Neural progenitor cell (in vitro differentiated cells): Measurements from ENCODE around the gene SUPT3H. TPM values are rescaled to one million over a fixed set of nuclear protein-coding genes. Genes with fewer than 3 reads are reported as not detected.

Experiments used
- DNase-seq: peaks from one replicate; pipeline ENCODE4 v3.0.0-alpha.2; 2016; ENCODE audit warnings: low spot score
- H2AFZ ChIP-seq: fragments of 200-600 bp; sonication (generic); replicated peaks from 2 replicates; pipeline ENCODE4 v1.6.1; 2016; ENCODE audit warnings: antibody characterized with exemption
- H3F3A ChIP-seq: fragments of 200-600 bp; sonication (generic); 2 replicates; pipeline ENCODE4 v1.6.1; 2016; ENCODE audit warnings: antibody characterized with exemption, low read depth
- H3K27ac ChIP-seq: fragments of 200-600 bp; sonication (generic); 2 replicates; pipeline ENCODE4 v1.5.1; 2016; ENCODE audit warnings: mild to moderate bottlenecking
- H3K27me3 ChIP-seq: fragments of 200-600 bp; sonication (generic); 2 replicates; pipeline ENCODE4 v1.6.1; 2016; ENCODE audit warnings: mild to moderate bottlenecking, moderate library complexity
- H3K36me3 ChIP-seq: fragments of 200-600 bp; sonication (generic); 2 replicates; pipeline ENCODE4 v1.5.1; 2016
- H3K4me1 ChIP-seq: fragments of 200-600 bp; sonication (generic); 2 replicates; pipeline ENCODE4 v1.6.1; 2016; ENCODE audit warnings: mixed run types
- H3K4me2 ChIP-seq: fragments of 200-600 bp; sonication (generic); 2 replicates; pipeline ENCODE4 v1.6.1; 2016
- H3K4me3 ChIP-seq: fragments of 200-600 bp; sonication (generic); 2 replicates; pipeline ENCODE4 v1.5.1; 2016
- H3K79me2 ChIP-seq: fragments of 200-600 bp; sonication (generic); 2 replicates; pipeline ENCODE4 v1.6.1; 2016; ENCODE audit warnings: low read depth
- H3K9ac ChIP-seq: fragments of 200-600 bp; sonication (generic); 2 replicates; pipeline ENCODE4 v1.6.1; 2016
- H3K9me3 ChIP-seq: fragments of 200-600 bp; sonication (generic); 2 replicates; pipeline ENCODE4 v1.5.1; 2016; ENCODE audit warnings: low read depth
- H4K20me1 ChIP-seq: fragments of 200-600 bp; sonication (generic); 2 replicates; pipeline ENCODE4 v1.6.1; 2016; ENCODE audit warnings: low read depth
- H3K27ac Mint-ChIP-seq: 3 replicates; pipeline ENCODE4 v1.8.0; 2021; ENCODE audit warnings: mixed read lengths
- H3K27me3 Mint-ChIP-seq: 2 replicates; pipeline ENCODE4 v1.8.0; 2022; ENCODE audit warnings: low read depth, mild to moderate bottlenecking, inconsistent platforms, moderate library complexity, mixed read lengths; ENCODE audit not compliant: insufficient read depth
- H3K36me3 Mint-ChIP-seq: 3 replicates; pipeline ENCODE4 v1.8.0; 2021; ENCODE audit warnings: mixed read lengths
- H3K4me1 Mint-ChIP-seq: 3 replicates; pipeline ENCODE4 v1.8.0; 2021; ENCODE audit warnings: mixed read lengths
- H3K4me3 Mint-ChIP-seq: 3 replicates; pipeline ENCODE4 v1.8.0; 2021; ENCODE audit warnings: mild to moderate bottlenecking, moderate library complexity, mixed read lengths
- H3K9me3 Mint-ChIP-seq: 3 replicates; pipeline ENCODE4 v1.8.0; 2020; ENCODE audit warnings: mixed read lengths
- EZH2 ChIP-seq: fragments of 200-600 bp; sonication (generic); IDR thresholded peaks from 2 replicates; pipeline ENCODE4 v1.6.1; 2017; ENCODE audit warnings: antibody characterized with exemption, mild to moderate bottlenecking, moderate library complexity
- EZH2phosphoT487 ChIP-seq: fragments of 200-600 bp; sonication (generic); IDR thresholded peaks from 2 replicates; pipeline ENCODE4 v1.6.1; 2017; ENCODE audit warnings: antibody characterized with exemption
- total RNA-seq: library from RNA; depleted of rRNA; stranded (reverse); fragments of >200 nt; gene quantifications from 2 replicates; pipeline ENCODE4 v1.2.3, GENCODE V29; 2015; ENCODE audit warnings: low replicate concordance
- TF ChIP-seq, protein P1 (sequence below): fragments of 200-600 bp; sonication (generic); IDR thresholded peaks from 2 replicates; pipeline ENCODE4 v1.5.1; 2017; ENCODE audit warnings: antibody characterized with exemption, mild to moderate bottlenecking

SUPT3H gene
- total RNA-seq, 1 donor from 2014 or later: 16.3 TPM

DNA sequence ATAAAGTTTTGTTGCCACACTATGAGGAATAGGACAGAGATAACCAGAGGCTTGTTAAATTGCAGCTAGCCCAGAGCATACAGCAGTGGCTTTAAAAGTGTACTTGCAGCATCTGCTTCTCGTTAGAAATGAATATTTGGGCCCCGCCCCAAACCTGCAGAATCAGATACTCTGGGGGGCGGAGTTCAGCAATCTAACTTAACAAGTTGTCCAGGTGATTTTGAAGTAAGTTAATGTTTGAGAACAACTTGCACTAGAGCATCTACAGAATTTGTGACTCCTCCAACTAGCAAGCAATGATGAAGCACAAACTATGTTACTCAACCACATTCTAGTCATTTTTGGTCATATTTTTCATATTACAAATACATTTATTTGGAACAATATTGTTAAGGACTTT is 10.6 kb upstream of the SUPT3H start:
- H3K4me3 ChIP-seq: no peak overlapping the region
- no peak overlapping the region for H3K4me2 ChIP-seq
- no peaks in the 10 kb centered on the region for H3K36me3 ChIP-seq
- no peaks in the 10 kb centered on the region for H3K9me3 ChIP-seq
- H3K27ac Mint-ChIP-seq: no peak overlapping the region
- TF ChIP-seq EZH2: no peak
- TF ChIP-seq, protein P1, sequence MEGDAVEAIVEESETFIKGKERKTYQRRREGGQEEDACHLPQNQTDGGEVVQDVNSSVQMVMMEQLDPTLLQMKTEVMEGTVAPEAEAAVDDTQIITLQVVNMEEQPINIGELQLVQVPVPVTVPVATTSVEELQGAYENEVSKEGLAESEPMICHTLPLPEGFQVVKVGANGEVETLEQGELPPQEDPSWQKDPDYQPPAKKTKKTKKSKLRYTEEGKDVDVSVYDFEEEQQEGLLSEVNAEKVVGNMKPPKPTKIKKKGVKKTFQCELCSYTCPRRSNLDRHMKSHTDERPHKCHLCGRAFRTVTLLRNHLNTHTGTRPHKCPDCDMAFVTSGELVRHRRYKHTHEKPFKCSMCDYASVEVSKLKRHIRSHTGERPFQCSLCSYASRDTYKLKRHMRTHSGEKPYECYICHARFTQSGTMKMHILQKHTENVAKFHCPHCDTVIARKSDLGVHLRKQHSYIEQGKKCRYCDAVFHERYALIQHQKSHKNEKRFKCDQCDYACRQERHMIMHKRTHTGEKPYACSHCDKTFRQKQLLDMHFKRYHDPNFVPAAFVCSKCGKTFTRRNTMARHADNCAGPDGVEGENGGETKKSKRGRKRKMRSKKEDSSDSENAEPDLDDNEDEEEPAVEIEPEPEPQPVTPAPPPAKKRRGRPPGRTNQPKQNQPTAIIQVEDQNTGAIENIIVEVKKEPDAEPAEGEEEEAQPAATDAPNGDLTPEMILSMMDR: no peak
- H3K27me3 ChIP-seq: no peaks in the 10 kb centered on the region
- no peak overlapping the region for H3K9ac ChIP-seq
- H3K79me2 ChIP-seq: no peaks in the 10 kb centered on the region
- no peak for DNase-seq
- H3K27me3 Mint-ChIP-seq: peaks cover 4% of the 10 kb centered on the region
- H3F3A ChIP-seq: no peaks in the 10 kb centered on the region
- H2AFZ ChIP-seq: no peak overlapping the region
- no peaks in the 10 kb centered on the region for H3K4me1 Mint-ChIP-seq
- H3K4me3 Mint-ChIP-seq: no peak overlapping the region
- no peaks in the 10 kb centered on the region for H3K36me3 Mint-ChIP-seq
- H3K27ac ChIP-seq: no peak overlapping the region
- no peaks in the 10 kb centered on the region for H3K4me1 ChIP-seq
- H3K9me3 Mint-ChIP-seq: peaks cover 5% of the 10 kb centered on the region
- no peaks in the 10 kb centered on the region for H4K20me1 ChIP-seq

DNA sequence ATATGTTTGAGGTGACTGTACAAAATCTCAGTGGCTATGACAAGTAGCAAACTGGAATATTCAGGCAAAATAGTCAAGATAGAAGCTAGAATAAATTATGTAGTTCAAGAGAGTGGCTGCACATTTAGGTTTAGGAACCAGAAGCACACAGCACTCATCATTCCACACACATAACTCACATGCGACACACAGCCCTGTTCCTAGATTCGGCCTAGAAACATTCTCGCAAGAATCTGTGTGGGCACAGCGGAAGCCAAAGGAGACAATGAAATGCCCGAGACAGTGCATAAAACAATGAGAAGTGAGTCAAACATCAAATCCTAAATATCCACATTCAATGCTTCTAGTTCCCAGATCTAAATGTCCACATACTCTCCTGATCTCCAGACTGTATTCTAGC is 9.5 kb upstream of the SUPT3H start:
- Histone ChIP-seq H2AFZ (no peak overlapping the region), H3K4me1 (no peaks in the 10 kb centered on the region), H3F3A (no peaks in the 10 kb centered on the region), H3K4me2 (no peak overlapping the region), H3K4me3 (no peak overlapping the region), H4K20me1 (no peaks in the 10 kb centered on the region), H3K27me3 (no peaks in the 10 kb centered on the region), H3K27ac (no peak overlapping the region), H3K79me2 (no peaks in the 10 kb centered on the region), H3K9ac (no peak overlapping the region), H3K9me3 (no peaks in the 10 kb centered on the region), H3K36me3 (no peaks in the 10 kb centered on the region)
- no peak overlapping the region for H3K27ac Mint-ChIP-seq
- H3K36me3 Mint-ChIP-seq: no peaks in the 10 kb centered on the region
- TF ChIP-seq EZH2 (no peak), EZH2phosphoT487 (no peak)
- TF ChIP-seq, protein P1: no peak
- H3K9me3 Mint-ChIP-seq: no peaks in the 10 kb centered on the region
- no peaks in the 10 kb centered on the region for H3K4me1 Mint-ChIP-seq
- no peak for DNase-seq
- H3K27me3 Mint-ChIP-seq: peaks cover 2% of the 10 kb centered on the region
- H3K4me3 Mint-ChIP-seq: no peak overlapping the region

DNA sequence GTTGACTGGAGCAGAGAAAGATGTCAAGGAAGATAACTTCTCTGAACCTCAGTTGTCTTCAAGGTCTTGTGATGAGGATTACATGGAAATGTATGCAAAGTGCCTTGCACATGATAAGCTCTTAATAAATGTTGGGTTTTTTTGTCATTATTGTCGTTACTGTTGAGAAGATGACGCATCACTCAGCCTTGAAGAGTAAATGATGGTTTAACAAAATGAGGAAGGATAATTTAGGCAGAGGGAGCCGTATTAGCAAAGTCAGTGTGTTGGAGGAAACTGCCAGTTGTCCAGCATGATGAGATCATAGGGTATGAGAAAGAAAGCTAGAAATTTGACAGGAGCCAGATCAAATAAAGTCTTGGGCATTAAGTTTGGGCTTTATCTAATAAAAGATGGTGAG is 8.8 kb upstream of the SUPT3H start:
- Histone ChIP-seq H3K36me3 (no peaks in the 10 kb centered on the region), H3K4me3 (no peak overlapping the region), H4K20me1 (no peaks in the 10 kb centered on the region), H3K4me2 (no peak overlapping the region), H2AFZ (no peak overlapping the region), H3K4me1 (no peaks in the 10 kb centered on the region), H3K27me3 (no peaks in the 10 kb centered on the region), H3K9ac (no peak overlapping the region), H3F3A (no peaks in the 10 kb centered on the region), H3K79me2 (no peaks in the 10 kb centered on the region), H3K9me3 (no peaks in the 10 kb centered on the region), H3K27ac (no peak overlapping the region)
- Mint-ChIP-seq H3K4me3 (no peak overlapping the region), H3K36me3 (no peaks in the 10 kb centered on the region), H3K27ac (no peak overlapping the region), H3K4me1 (no peaks in the 10 kb centered on the region), H3K9me3 (no peaks in the 10 kb centered on the region), H3K27me3 (peaks cover 2% of the 10 kb centered on the region)
- no peak for DNase-seq
- TF ChIP-seq, protein P1: no peak
- no peak for TF ChIP-seq EZH2phosphoT487

DNA sequence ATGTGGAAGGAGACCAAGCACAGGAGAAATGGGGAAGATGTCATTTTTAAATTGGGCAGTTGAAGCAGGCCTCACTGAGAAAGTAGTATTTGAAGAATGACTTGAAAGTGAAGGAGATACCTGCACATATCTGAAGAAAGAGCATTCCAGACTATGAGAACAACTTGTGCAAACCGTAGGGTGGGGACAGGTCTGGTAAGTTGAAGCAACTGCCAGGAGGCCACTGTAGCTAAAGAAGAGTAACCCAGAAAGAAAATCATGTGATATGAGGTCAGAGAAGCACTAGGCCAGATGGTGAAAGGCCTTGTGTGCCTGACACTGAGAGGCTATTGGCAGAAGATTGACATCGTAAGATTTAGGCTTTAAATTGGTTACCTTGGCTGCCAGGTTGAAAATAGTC is 4.7 kb upstream of the SUPT3H start:
- Mint-ChIP-seq H3K27me3 (peaks cover 4% of the 10 kb centered on the region), H3K36me3 (no peaks in the 10 kb centered on the region), H3K27ac (no peak overlapping the region), H3K4me3 (no peak overlapping the region), H3K9me3 (no peaks in the 10 kb centered on the region), H3K4me1 (peaks cover 6% of the 10 kb centered on the region)
- H3K27me3 ChIP-seq: no peaks in the 10 kb centered on the region
- no peaks in the 10 kb centered on the region for H4K20me1 ChIP-seq
- H3K4me2 ChIP-seq: no peak overlapping the region
- no peaks in the 10 kb centered on the region for H3K9me3 ChIP-seq
- TF ChIP-seq EZH2phosphoT487 (no peak), EZH2 (no peak)
- TF ChIP-seq, protein P1: no peak
- no peak for DNase-seq
- no peaks in the 10 kb centered on the region for H3K36me3 ChIP-seq
- no peak overlapping the region for H2AFZ ChIP-seq
- H3F3A ChIP-seq: peaks cover 9% of the 10 kb centered on the region
- peaks cover 10% of the 10 kb centered on the region for H3K79me2 ChIP-seq
- H3K9ac ChIP-seq: no peak overlapping the region
- H3K4me1 ChIP-seq: peaks cover 7% of the 10 kb centered on the region
- H3K4me3 ChIP-seq: no peak overlapping the region
- no peak overlapping the region for H3K27ac ChIP-seq
